Inferior parietal cortex (tissue), 1 donor: ENCODE results near the gene RNASET2.
"Not testable (repeated sequence)": the region's sequence is repeated elsewhere in the genome, so short reads cannot be mapped to it uniquely, and the experiment has no call there.

ENCODE experiments used
- DNase-seq: peaks from one replicate; pipeline ENCODE4 v3.0.0-alpha.2; 2016; ENCODE audit errors: extremely low spot score

The RNASET2 gene

DNA sequence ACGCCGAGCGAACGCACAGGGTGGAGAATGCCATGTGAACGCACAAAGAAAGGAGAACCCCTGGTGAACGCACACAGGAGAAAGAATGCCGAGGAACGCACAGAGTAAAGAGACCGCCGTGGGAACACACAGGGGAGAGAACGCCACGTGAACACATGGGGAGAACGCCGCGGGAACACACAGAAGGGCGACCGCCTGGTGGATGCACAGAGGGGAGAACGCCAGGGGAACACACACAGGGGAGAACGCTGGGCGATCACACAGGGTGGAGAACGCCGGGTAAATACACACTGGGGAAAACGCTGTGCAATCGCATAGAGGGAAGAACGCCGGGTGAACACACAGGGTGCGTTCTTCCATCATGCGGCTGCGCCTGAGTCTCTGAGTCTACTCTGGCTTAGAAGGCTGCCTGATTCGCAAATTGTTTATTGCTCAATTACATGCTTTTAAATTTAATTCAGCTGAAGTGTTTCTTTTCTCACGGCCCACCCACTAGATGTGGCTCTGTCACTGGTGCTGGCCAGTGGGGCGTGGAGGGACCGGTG, 54.1 kb downstream of the RNASET2 start:
- no peak for DNase-seq

DNA sequence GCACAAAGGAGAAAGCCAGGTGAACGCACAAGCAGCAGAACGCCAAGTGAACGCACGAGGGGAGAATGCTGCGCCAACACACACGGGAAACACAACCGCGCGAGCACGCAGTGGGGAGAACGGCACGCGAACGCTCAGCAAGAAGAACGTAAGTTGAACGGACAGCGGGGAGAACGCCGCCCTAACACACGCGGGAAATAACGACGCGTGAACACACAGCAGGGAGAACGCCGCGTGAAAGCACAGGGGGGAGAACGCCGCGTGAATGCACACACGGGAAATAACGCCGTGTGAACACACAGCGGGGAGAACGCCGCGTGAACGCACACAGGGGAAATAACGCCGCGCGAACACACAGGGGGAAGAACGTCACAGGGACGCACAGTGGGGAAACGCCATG, 54.7 kb downstream of the RNASET2 start:
- no peak for DNase-seq

DNA sequence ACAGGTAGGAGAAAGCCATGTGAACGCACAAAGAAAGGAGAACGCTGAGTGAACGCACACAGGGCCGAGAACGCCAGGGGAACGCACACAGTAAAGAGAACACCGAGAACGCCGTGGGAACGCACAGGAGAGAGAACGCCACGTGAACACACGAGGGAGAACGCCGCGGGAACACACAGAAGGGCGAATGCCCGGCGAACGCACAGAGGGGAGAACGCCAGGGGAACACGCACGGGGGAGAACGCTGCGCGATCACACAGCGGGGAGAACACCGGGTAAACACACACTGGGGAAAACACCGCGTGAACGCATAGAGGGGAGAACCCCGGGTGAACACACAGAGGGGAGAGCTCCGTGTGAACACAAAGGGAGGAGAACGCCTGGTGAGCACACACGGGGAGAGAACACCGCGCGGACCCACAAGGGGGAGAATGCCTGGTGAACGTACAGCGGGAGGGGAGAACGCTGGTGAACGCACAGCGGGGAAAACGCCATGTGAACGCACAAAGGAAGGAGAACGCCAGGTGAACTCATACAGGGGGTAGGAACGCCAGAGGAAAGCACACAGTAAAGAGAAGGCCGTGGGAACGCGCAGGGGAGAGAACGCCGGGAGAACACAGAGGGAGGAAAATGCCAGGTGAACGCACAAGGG, 55.3 kb downstream of the RNASET2 start:
- DNase-seq = no peak

GRCh38 chr6:166900130-166900708, 56.1 kb downstream of the RNASET2 start:
- no peak for DNase-seq

DNA sequence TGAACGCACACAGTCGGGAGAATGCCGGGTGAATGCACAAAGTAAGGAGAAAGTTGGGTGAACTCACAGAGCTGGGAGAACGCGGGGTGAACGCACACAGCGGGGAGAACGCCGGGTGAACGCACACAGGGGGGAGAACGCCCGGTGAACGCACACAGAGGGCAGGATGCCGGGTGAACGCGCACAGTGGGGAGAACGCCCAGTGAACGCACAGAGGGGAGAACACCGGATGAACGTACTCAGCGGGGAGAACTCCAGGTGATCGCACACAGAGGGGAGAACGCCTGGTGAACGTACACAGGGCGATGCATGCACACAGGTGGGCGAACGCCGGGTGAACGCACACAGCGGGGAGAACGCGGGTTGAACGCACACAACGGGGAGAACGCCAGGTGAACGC, 57.4 kb downstream of the RNASET2 start:
- DNase-seq = no peak

- not testable (repeated sequence) for DNase-seq
Measured at GRCh38 chr6:166894614-166895013, 61.7 kb downstream of the RNASET2 start.

DNA sequence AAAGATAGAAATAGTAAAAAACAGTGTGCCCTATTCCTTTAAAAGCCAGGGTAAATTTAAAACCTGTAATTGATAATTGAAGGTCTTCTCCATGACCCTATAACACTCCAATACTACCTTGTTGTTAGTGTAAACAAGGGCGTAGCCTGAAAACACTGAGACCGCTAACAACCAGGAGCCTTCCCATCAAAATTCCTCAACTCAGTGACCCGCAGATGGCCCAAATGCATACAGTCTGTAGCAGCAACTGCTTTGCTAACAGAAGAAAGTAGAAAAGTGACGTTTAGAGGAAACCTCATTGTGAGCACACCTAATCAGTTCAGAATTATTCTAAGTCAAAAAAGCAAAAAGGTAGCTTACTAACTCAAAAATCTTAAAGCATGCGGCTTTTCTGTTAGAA, 63.9 kb downstream of the RNASET2 start:
- DNase-seq = not testable (repeated sequence)

DNA sequence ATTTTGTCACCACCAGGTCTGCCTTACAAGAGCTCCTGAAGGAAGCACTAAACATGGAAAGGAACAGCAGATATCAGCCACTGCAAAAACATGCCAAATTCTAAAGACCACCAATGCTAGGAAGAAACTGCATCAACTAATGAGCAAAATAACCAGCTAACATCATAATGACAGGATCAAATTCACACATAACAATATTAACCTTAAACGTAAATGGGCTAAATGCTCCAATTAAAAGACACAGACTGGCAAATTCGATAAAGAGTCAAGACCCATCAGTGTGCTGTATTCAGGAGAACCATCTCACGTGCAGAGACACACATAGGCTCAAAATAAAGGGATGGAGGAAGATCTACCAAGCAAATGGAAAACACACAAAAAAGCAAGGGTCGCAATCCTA, 69.6 kb downstream of the RNASET2 start:
- DNase-seq = not testable (repeated sequence)

DNA sequence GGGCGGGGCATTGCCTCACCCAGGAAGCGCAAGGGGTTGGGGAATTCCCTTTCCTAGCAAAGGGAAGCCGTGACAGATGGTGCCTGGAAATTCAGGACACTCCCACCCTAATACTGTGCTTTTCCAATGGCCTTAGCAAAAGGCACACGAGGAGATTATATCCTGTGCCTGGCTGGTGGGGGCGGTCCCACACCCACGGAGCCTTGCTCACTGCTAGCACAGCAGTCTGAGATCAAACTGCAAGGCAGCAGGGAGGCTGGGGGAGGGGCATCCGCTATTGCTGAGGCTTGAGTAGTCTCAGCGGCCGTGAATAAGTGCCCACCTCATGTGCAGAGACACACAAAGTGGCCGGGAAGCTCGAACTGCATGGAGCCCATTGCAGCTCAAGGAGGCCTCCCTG, 71.4 kb downstream of the RNASET2 start:
- not testable (repeated sequence) for DNase-seq

GRCh38 chr6:166879594-166879993, 76.8 kb downstream of the RNASET2 start:
- DNase-seq = no peak
